HG02610 (cell line): Measurements from ENCODE around the gene FASLG.

Experiments
- ATAC-seq: cut with Tn5 transposase; IDR thresholded peaks from one replicate; pipeline ENCODE4 v1.9.1; 2021; ENCODE audit warnings: mild to moderate bottlenecking, moderate library complexity; ENCODE audit not compliant: unreplicated experiment

The FASLG gene

DNA sequence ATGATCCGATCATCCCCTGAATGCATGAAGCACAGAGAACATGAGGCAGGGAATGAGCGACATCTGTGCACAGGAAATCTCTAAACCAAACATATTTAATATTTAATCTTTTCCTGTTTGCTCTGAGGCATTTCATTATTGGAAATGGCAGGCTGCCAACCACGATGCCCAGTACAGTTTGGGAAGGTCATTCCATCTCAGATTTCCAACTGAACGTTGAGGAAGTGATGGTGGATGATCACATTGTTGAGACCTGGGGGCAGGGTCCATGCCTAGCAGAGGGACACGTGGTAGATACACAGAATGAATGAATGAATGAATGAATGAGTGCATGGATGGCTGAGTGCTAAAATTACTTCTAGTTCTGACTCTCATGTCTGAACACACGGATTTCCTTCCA lies 15.9 kb upstream of the FASLG start:
- no peak for ATAC-seq

DNA sequence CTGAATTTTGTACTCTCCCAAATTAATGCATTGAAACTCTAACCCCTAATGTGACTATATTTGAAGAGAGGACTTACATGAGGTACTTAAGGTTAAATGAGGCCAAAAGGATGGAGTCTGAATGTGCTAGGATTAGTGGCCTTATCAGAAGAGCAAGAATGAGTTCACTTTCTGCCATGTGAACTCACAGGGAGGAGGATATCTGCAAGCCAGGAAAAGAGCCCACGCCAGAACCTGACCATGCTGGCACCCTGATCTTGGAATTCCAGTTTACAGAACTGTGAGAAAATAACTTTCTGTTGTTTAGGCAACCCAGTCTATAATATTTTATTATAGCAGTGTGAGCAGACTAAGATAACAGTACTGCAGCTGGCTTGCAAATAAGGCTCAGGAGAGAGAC lies 12.2 kb upstream of the FASLG start:
- ATAC-seq: no peak

DNA sequence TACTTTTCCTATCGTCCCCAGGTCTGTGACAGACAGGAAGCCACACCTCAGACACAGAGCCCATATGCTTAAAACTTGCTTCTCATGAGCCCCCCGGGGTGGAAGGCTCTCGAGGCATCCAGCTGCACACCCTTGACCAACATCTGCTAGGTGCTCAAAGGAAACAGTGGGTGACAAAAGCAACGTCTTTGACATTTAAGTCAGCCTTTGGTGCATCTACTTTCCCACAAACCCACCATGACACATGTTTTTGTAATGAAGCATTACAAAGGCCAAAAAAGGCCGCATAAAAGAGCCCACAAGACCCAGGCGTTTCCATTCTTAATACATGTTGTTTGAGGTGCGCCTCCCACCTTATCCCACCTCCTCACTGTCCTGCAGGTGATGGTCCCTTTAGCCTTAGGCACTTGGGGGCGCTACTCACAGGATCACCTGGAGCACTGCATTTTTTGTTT lies 11.8 kb upstream of the FASLG start:
- no peak for ATAC-seq

GRCh38 chr1:172647987-172648386 lies 10.9 kb upstream of the FASLG start:
- no peak for ATAC-seq

DNA sequence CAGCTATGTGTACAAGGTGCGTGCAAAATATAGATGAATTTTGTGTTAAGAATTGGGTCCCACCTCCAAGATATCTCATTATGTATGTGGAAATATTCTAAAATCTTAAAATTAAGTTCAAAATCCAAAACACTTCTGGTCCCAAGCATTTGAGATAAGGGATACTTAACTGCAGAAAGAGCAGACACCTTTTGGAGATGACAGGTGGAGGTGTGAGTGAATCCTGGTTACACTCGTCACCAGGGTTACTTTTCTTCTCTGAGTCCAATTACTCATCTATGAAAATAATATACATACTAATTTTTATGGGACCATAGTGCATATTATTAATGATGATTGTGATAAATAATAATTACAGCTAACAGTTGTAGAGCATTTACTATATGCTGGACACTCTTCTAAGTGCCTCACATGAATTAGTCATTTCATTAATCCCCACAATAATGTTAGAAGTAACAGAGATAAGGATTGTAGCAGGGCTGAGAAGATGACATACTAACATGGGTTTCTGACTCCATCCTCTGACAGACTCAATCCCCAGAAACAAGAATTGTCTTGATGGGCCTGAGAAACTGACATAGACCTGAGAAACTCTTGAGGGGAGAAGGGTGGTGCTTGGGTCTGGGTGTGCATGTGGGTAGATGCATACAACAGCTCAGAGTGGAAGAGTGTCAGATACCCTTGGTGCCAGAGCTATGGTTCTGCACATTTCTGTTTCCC lies 8.3 kb upstream of the FASLG start:
- no peak for ATAC-seq

DNA sequence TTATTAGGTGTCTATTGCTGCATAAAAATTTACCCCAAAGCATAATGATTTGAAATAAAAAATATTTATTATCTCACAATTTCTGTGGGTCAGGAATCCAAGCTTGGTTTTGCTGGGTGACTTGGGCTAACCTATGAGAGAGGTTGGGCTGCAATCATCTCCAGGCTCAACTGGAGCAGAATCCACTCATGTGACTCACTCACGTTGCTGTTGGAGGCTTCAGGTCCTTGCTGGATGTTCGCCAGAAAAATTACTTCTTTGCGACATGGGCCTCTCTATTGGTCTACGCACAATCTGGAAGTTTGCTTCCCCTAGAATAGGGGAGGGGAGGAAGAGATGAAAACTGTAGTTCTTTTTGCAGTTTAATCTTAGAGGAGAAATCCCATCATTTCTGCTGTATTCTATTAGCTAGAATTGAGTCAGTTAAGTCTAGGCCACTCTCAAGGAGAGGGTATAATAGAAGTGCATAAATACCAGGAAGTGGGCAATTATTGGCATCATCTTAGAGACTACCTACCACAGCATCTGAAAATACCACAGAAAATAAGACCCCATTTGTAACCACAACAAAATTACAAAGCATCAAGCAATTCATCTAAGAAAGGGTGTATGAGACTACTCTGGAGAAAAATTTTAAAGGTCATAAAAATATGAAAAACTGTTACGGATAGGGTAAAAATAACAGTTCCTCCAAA lies 5.7 kb upstream of the FASLG start:
- ATAC-seq: no peak

- peak; percentile 79 for ATAC-seq
These were observed 4.4 kb upstream of the FASLG start for GRCh38 chr1:172654535-172654934.

GRCh38 chr1:172656576-172656975 lies 2.3 kb upstream of the FASLG start:
- ATAC-seq: no peak

DNA sequence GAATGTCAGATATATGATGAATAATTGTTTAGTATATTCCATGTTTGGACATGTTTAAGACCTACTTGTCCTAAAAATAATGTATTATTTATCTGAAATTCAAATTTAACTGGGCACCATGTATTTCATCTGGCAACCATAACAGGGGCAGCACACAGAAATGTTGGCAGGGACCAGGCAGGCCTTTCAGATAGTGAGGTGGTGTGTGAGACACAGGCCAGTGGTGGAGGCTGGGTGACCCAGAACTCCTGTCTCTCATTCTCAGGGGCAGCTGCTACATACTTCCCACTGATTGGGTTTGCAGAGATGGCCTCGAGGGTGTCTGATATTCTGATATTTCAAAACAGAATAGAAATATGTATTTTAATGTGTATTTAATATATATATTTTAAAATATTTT lies 1.3 kb upstream of the FASLG start:
- no peak for ATAC-seq

DNA sequence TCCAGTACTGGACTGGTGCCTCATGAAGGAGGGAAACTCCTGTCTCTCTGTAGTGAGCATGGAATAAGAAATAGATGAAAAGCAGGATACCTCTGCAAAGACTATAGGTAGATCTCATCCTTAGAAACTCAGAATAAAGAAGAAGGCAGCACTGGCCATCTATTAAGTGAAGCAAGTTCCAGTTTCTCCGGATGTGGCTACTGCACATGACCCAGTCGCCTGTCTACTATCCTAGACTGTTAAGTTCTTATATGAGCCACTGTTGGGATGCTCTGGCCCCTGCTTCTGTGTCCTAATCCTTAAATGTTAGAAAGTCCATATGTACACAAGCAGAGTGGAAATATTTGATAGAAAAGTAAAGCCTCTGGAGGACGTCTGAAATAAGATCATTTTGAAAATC lies 2.2 kb downstream of the FASLG start:
- no peak for ATAC-seq

DNA sequence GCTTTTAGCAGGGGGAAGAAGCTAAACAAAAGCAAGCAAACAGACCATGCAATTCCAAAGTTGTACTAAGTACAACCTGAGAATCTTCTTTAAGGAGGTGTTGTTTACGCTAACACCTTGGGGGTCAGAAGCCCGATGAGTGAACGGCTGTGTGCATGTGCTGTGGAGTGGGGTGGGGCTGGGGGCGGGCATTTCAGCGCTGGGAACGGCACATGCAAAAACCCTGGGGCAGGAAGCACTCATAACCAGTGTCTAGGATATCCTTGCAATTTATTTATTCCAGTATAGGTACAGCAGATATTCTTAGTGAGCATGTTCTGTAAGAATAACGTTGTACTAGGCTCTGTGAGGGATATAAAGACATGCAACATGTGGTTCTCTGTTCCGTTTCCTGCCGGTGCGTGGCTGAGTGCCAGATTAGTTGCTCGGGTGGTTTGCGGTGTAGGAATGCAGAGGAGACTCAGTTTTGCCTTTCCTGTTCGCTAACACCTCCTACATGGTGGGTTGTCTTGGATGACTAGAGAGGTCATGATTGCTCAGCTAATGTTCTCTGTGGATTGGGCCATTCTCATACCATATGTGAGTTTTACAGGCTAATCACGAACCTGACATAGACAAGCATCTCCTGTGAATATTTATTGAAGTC lies 3.7 kb downstream of the FASLG start:
- peak; percentile 94 for ATAC-seq

DNA sequence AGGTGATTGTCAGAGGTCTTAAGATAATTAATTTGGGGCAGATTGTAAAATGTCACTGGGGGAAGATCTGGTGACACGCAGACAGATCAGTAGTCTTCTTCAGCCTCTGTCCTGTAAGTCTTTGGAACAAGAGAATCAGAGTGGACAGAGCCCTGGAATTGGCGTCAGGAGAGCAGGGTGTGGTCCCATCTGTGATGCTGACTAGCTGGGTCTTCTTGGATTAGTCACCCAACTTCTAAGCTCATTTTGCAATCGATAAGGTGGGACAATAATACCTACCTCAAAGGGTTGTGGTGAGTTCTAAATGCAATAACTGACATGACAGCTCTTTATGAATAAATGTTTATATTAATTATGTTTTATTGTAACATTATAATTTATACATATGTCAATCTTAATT lies 4.8 kb downstream of the FASLG start:
- no peak for ATAC-seq

GRCh38 chr1:172668097-172668496 lies 9.2 kb downstream of the FASLG start:
- ATAC-seq: no peak

DNA sequence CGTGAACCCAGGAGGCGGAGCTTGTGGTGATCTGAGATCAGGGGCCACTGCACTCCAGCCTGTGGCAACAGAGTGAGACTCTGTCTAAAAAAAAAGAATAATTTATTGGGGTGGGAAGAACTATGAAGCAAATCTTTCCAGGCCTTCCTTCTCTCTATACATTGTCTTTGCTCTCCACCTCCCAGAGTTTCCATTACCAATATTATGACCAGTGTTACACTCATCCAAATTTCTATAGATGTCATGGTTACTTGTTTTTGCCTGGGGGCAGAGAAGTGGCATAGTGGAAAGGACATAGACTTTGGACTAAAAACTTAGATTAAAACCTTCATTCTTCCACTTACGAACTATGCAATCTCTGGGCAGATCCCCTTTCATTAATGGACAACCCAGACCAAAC lies 10.1 kb downstream of the FASLG start:
- ATAC-seq: no peak

- no peak for ATAC-seq
These were observed 11.4 kb downstream of the FASLG start for GRCh38 chr1:172670316-172670715.

GRCh38 chr1:172670791-172671190 lies 11.9 kb downstream of the FASLG start:
- ATAC-seq: no peak

GRCh38 chr1:172671591-172671990 lies 12.7 kb downstream of the FASLG start:
- ATAC-seq: no peak

- no peak for ATAC-seq
These were observed 13.8 kb downstream of the FASLG start for GRCh38 chr1:172672720-172673119.

- no peak for ATAC-seq
These were observed 14.9 kb downstream of the FASLG start for GRCh38 chr1:172673761-172674160.

DNA sequence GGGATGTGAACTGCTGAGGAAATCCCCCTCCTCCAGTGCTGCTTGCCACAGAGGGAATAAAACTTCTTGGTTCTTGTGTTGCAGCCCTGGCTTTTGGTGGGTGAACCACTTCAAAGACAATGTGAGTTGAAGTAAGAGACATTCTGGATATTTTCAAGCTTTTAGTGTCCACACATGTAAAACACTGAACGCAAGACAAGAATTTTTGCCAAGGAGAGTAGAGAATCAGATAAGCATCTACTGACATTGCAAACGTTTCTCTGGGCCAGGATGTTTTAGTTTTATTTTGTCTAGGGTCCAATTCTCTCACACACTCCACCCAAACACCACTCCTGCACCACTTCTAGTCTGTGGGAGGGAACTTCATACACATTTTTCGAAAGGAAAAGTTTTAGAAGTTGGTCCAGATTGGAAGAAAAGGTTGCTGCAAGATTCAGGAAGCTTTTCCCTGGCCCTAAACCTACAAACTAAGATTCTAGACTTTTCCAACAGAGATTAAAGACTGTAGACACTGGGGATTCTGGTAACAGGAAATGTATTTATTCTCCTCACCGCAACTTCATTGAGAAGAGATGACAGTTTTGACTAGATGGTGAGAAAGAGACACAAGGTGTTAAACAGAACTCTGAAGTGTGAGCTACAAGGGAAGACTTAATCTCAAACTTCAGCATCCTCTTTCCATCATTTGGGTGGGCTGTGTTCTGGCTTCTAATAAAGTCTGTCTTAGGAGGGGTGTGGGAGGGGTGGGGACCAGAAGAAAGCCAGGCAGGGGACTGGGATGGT lies 16.1 kb downstream of the FASLG start:
- no peak for ATAC-seq

GRCh38 chr1:172679000-172679772 lies 20.3 kb downstream of the FASLG start:
- no peak for ATAC-seq
